OCI-LY7 (cell line): Measurements from ENCODE around the gene YTHDF1. TPM values are rescaled to one million over a fixed set of nuclear protein-coding genes. Genes with fewer than 3 reads are reported as not detected.

Experiments used
- BruUV-seq: library from RNA; stranded (reverse); fragments of 400-500 nt; replicated peaks from 2 replicates; lab custom pipeline; 2021; lab: Mats Ljungman, UMichigan
- CTCF ChIA-PET: fragments of 300-600 bp; sonication (Branson Sonifier 250); formaldehyde crosslinking; loops from one replicate; lab custom pipeline; 2022; ENCODE audit warnings: antibody characterized with exemption; ENCODE audit not compliant: unreplicated experiment; lab: Charles Lee
- POLR2A ChIA-PET: fragments of 300-600 bp; sonication (Branson Sonifier 250); formaldehyde crosslinking; loops from one replicate; lab custom pipeline; 2022; ENCODE audit warnings: antibody characterized with exemption; lab: Charles Lee
- DNase-seq: peaks from one replicate; pipeline ENCODE4 v3.0.0-alpha.2; 2015; ENCODE audit warnings: low spot score
- H2AFZ ChIP-seq: fragments of 200-600 bp; sonication (generic), shearing (Covaris generic); 2 replicates; pipeline ENCODE4 v1.6.1; 2014; ENCODE audit warnings: mild to moderate bottlenecking, antibody characterized with exemption, low read length, moderate library complexity
- H3K27ac ChIP-seq: fragments of 200-600 bp; sonication (generic); 2 replicates; pipeline ENCODE4 v1.5.1; 2014; ENCODE audit warnings: mixed run types, low read depth, mild to moderate bottlenecking, moderate library complexity, low read length, inconsistent platforms; ENCODE audit not compliant: poor library complexity, severe bottlenecking
- H3K36me3 ChIP-seq: fragments of 200-600 bp; sonication (generic); 2 replicates; pipeline ENCODE4 v1.6.1; 2014; ENCODE audit warnings: mild to moderate bottlenecking, antibody characterized with exemption, low read length, moderate library complexity, mixed read lengths; ENCODE audit not compliant: insufficient read depth
- H3K4me1 ChIP-seq: fragments of 200-600 bp; sonication (generic); 2 replicates; pipeline ENCODE4 v1.5.1; 2014; ENCODE audit warnings: mild to moderate bottlenecking, low read length; ENCODE audit not compliant: insufficient read depth, poor library complexity, severe bottlenecking
- H3K4me2 ChIP-seq: fragments of 200-600 bp; sonication (generic); 2 replicates; pipeline ENCODE4 v1.6.1; 2014; ENCODE audit warnings: mild to moderate bottlenecking, low read length
- H3K4me3 ChIP-seq: fragments of 200-600 bp; sonication (generic); 2 replicates; pipeline ENCODE4 v1.5.1; 2014; ENCODE audit warnings: mild to moderate bottlenecking, low read depth, low read length; ENCODE audit not compliant: poor library complexity, severe bottlenecking
- H3K79me2 ChIP-seq: fragments of 200-600 bp; sonication (generic); 2 replicates; pipeline ENCODE4 v1.6.1; 2016; ENCODE audit warnings: low read depth, mild to moderate bottlenecking, low read length, moderate library complexity, mixed read lengths; ENCODE audit not compliant: insufficient read depth
- H3K9me2 ChIP-seq: fragments of 200-600 bp; sonication (generic); 2 replicates; pipeline ENCODE4 v1.6.1; 2016; ENCODE audit warnings: mild to moderate bottlenecking, low read length, mixed read lengths; ENCODE audit not compliant: insufficient read depth
- H3K9me3 ChIP-seq: fragments of 200-600 bp; sonication (generic); 2 replicates; pipeline ENCODE4 v1.6.1; 2014; ENCODE audit warnings: mild to moderate bottlenecking, mixed run types, low read length, mixed read lengths
- H4K20me1 ChIP-seq: fragments of 200-600 bp; sonication (generic); 2 replicates; pipeline ENCODE4 v1.6.1; 2014; ENCODE audit warnings: mild to moderate bottlenecking, antibody characterized with exemption, low read length, moderate library complexity, mixed read lengths; ENCODE audit not compliant: insufficient read depth
- CTCF ChIP-seq: fragments of 200-600 bp; sonication (generic); conservative IDR thresholded peaks from 2 replicates; pipeline ENCODE4 v1.5.1; 2014; ENCODE audit warnings: mild to moderate bottlenecking, antibody characterized with exemption, low read length, moderate library complexity, mixed read lengths
- EZH2phosphoT487 ChIP-seq: fragments of 200-600 bp; sonication (generic); IDR thresholded peaks from 2 replicates; pipeline ENCODE4 v1.6.1; 2018; ENCODE audit warnings: low read depth, borderline replicate concordance, mild to moderate bottlenecking, mixed run types, antibody characterized with exemption, low read length, moderate library complexity, mixed read lengths
- intact Hi-C: fragments of 100-400 bp; cut with micrococcal nuclease; formaldehyde crosslinking; loops from one replicate; pipeline ENCODE4 v1.10.0; 2022; ENCODE audit not compliant: unreplicated experiment
- total RNA-seq, 2 experiments: library from RNA; depleted of rRNA in 1 of 2; stranded (reverse); fragments of >200 nt in 1 of 2; shearing (Covaris generic) in 1 of 2; gene quantifications; 2 replicates each; pipeline ENCODE4 v1.2.3, GENCODE V29; 2014 to 2022

YTHDF1 gene
- total RNA-seq, 2 experiments from 2014 or later = 31.3 to 42.7 TPM

- no peaks in the 10 kb centered on the region for H3K9me2 ChIP-seq
- ChIA-PET POLR2A (interaction anchor here (1.5 kb wide), 1 partner anchor 60 kb away, joined by 3 read pairs; no protein-coding TSS in a partner anchor), CTCF (interaction anchor here (0.5 to 0.8 kb wide), 2 partner anchors 22 to 69 kb away, joined by 3 read pairs; no protein-coding TSS in a partner anchor)
- no TSS peak for BruUV-seq
- H3K9me3 ChIP-seq = no peaks in the 10 kb centered on the region
- no peak for DNase-seq
- no peak overlapping the region for H2AFZ ChIP-seq
- H3K27ac ChIP-seq = no peak overlapping the region
- no peak overlapping the region for H3K4me2 ChIP-seq
- H4K20me1 ChIP-seq = no peaks in the 10 kb centered on the region
- intact Hi-C loops = no loop called here
- H3K4me3 ChIP-seq = no peak overlapping the region
- H3K4me1 ChIP-seq = no peaks in the 10 kb centered on the region
- no peaks in the 10 kb centered on the region for H3K36me3 ChIP-seq
- no peaks in the 10 kb centered on the region for H3K79me2 ChIP-seq
- no peak for TF ChIP-seq EZH2phosphoT487
These were observed 8.6 kb upstream of the YTHDF1 start for GRCh38 chr20:63224412-63225081.

- ChIA-PET CTCF (interaction anchor here (0.8 to 1.0 kb wide), 2 partner anchors 11 to 70 kb away, joined by 3 to 6 read pairs; partner anchors contain the start of gene BIRC7), POLR2A (interaction anchor here (0.9 to 1.5 kb wide), 2 partner anchors 9 to 61 kb away, joined by 3 read pairs; no protein-coding TSS in a partner anchor)
- H3K9me2 ChIP-seq = no peaks in the 10 kb centered on the region
- no peaks in the 10 kb centered on the region for H3K36me3 ChIP-seq
- H3K4me3 ChIP-seq = no peak overlapping the region
- no peak for DNase-seq
- no peaks in the 10 kb centered on the region for H3K4me1 ChIP-seq
- H3K79me2 ChIP-seq = no peaks in the 10 kb centered on the region
- no TSS peak for BruUV-seq
- H3K4me2 ChIP-seq = no peak overlapping the region
- H2AFZ ChIP-seq = no peak overlapping the region
- intact Hi-C loops = loop anchor here (1.0 to 2.0 kb wide), 2 partner anchors 27 to 67 kb away; no protein-coding TSS in a partner anchor
- H3K27ac ChIP-seq = no peak overlapping the region
- no peaks in the 10 kb centered on the region for H3K9me3 ChIP-seq
- TF ChIP-seq EZH2phosphoT487 (no peak), CTCF (no peak)
- H4K20me1 ChIP-seq = no peaks in the 10 kb centered on the region
These were observed 7.9 kb upstream of the YTHDF1 start for GRCh38 chr20:63223826-63224207.

GRCh38 chr20:63223121-63223825 lies 7.3 kb upstream of the YTHDF1 start:
- no peak overlapping the region for H2AFZ ChIP-seq
- ChIA-PET POLR2A (interaction anchor here (0.9 kb wide), 1 partner anchor 10 kb away, joined by 3 read pairs; no protein-coding TSS in a partner anchor), CTCF (interaction anchor here (0.7 to 1.0 kb wide), 2 partner anchors 12 to 36 kb away, joined by 4 to 6 read pairs; partner anchors contain the start of gene BIRC7)
- H3K4me1 ChIP-seq = no peaks in the 10 kb centered on the region
- no peaks in the 10 kb centered on the region for H3K9me3 ChIP-seq
- TF ChIP-seq CTCF (peak; percentile 88), EZH2phosphoT487 (no peak)
- intact Hi-C loops = loop anchor here (1.0 to 2.0 kb wide), 2 partner anchors 28 to 68 kb away; no protein-coding TSS in a partner anchor
- H3K36me3 ChIP-seq = no peaks in the 10 kb centered on the region
- H3K4me2 ChIP-seq = no peak overlapping the region
- peak; percentile 58 for DNase-seq
- no peaks in the 10 kb centered on the region for H3K79me2 ChIP-seq
- no TSS peak for BruUV-seq
- no peaks in the 10 kb centered on the region for H3K9me2 ChIP-seq
- no peak overlapping the region for H3K27ac ChIP-seq
- no peak overlapping the region for H3K4me3 ChIP-seq
- no peaks in the 10 kb centered on the region for H4K20me1 ChIP-seq
